H9 (cell line): Measurements from ENCODE around the gene TTC39A. TPM values are rescaled to one million over a fixed set of nuclear protein-coding genes. Genes with fewer than 3 reads are reported as not detected.

Experiments
- DNase-seq: peaks from one replicate; pipeline ENCODE4 v3.0.0-alpha.2; 2017
- H2AFZ ChIP-seq: one replicate; pipeline ENCODE4 v1.6.1; 2013; ENCODE audit warnings: mild to moderate bottlenecking, low read length, control low read depth, moderate library complexity
- H2AK5ac ChIP-seq: 2 replicates; pipeline ENCODE4 v1.6.1; 2013; ENCODE audit warnings: low read length, control low read depth, mixed read lengths; ENCODE audit not compliant: insufficient read length
- H2BK120ac ChIP-seq: one replicate; pipeline ENCODE4 v1.6.1; 2013; ENCODE audit warnings: low read depth, mild to moderate bottlenecking, low read length, control low read depth, inconsistent platforms; ENCODE audit not compliant: poor library complexity, severe bottlenecking
- H2BK12ac ChIP-seq: 2 replicates; pipeline ENCODE4 v1.6.1; 2013; ENCODE audit warnings: low read length, control low read depth, mixed read lengths, low read depth; ENCODE audit not compliant: insufficient read length
- H2BK15ac ChIP-seq: 2 replicates; pipeline ENCODE4 v1.6.1; 2013; ENCODE audit warnings: low read depth, low read length, control low read depth
- H2BK20ac ChIP-seq: one replicate; pipeline ENCODE4 v1.6.1; 2013; ENCODE audit warnings: low read depth, mild to moderate bottlenecking, low read length, control low read depth, inconsistent platforms; ENCODE audit not compliant: poor library complexity, severe bottlenecking
- H2BK5ac ChIP-seq: 2 replicates; pipeline ENCODE4 v1.6.1; 2013; ENCODE audit warnings: low read length, control low read depth, mixed read lengths; ENCODE audit not compliant: insufficient read length
- H3K14ac ChIP-seq: 2 replicates; pipeline ENCODE4 v1.6.1; 2013; ENCODE audit warnings: low read length, control low read depth; ENCODE audit not compliant: insufficient read depth
- H3K18ac ChIP-seq: 2 replicates; pipeline ENCODE4 v1.6.1; 2013; ENCODE audit warnings: low read depth, mild to moderate bottlenecking, mixed read lengths, low read length, control low read depth; ENCODE audit not compliant: insufficient read length
- H3K23ac ChIP-seq: 2 replicates; pipeline ENCODE4 v1.6.1; 2013; ENCODE audit warnings: low read length, control low read depth, mixed read lengths, low read depth; ENCODE audit not compliant: insufficient read length
- H3K23me2 ChIP-seq: 2 replicates; pipeline ENCODE4 v1.6.1; 2013; ENCODE audit warnings: low read depth, mild to moderate bottlenecking, mixed read lengths, low read length, control low read depth; ENCODE audit not compliant: insufficient read length, poor library complexity, severe bottlenecking
- H3K27ac ChIP-seq: 2 replicates; pipeline ENCODE4 v1.5.1; 2013; ENCODE audit warnings: low read length, control low read depth, mixed read lengths, low read depth; ENCODE audit not compliant: insufficient read length
- H3K27me3 ChIP-seq: 2 replicates; pipeline ENCODE4 v1.6.1; 2013; ENCODE audit warnings: low read length, control low read depth, inconsistent platforms; ENCODE audit not compliant: insufficient read depth
- H3K4ac ChIP-seq: 2 replicates; pipeline ENCODE4 v1.6.1; 2013; ENCODE audit warnings: low read depth, mild to moderate bottlenecking, control low read depth, inconsistent platforms, low read length, moderate library complexity
- H3K4me1 ChIP-seq: 2 replicates; pipeline ENCODE4 v1.6.1; 2013; ENCODE audit warnings: low read length, control low read depth, inconsistent platforms; ENCODE audit not compliant: insufficient read depth
- H3K4me2 ChIP-seq: 2 replicates; pipeline ENCODE4 v1.6.1; 2013; ENCODE audit warnings: low read length, control low read depth, mixed read lengths; ENCODE audit not compliant: insufficient read length, insufficient read depth
- H3K56ac ChIP-seq: 2 replicates; pipeline ENCODE4 v1.6.1; 2013; ENCODE audit warnings: low read depth, mild to moderate bottlenecking, mixed read lengths, low read length, control low read depth; ENCODE audit not compliant: insufficient read length
- H3K79me1 ChIP-seq: 2 replicates; pipeline ENCODE4 v1.6.1; 2013; ENCODE audit warnings: low read depth, mild to moderate bottlenecking, moderate library complexity, low read length, control low read depth, inconsistent platforms; ENCODE audit not compliant: insufficient read depth, poor library complexity, severe bottlenecking
- H3K79me2 ChIP-seq: 2 replicates; pipeline ENCODE4 v1.6.1; 2013; ENCODE audit warnings: low read length, control low read depth, inconsistent platforms; ENCODE audit not compliant: insufficient read depth
- H3K9ac ChIP-seq: 2 replicates; pipeline ENCODE4 v1.6.1; 2013; ENCODE audit warnings: low read length, control low read depth, mixed read lengths; ENCODE audit not compliant: insufficient read length; ENCODE audit errors: extremely low read depth
- H3K9me3 ChIP-seq: one replicate; pipeline ENCODE4 v1.6.1; 2013; ENCODE audit warnings: low read depth, low read length, inconsistent platforms; ENCODE audit not compliant: control insufficient read depth
- H3T11ph ChIP-seq: one replicate; pipeline ENCODE4 v1.6.1; 2013; ENCODE audit warnings: mild to moderate bottlenecking, low read length, control low read depth, inconsistent platforms
- H4K20me1 ChIP-seq: one replicate; pipeline ENCODE4 v1.6.1; 2013; ENCODE audit not compliant: control insufficient read depth, insufficient read length, insufficient read depth
- H4K5ac ChIP-seq: 2 replicates; pipeline ENCODE4 v1.6.1; 2013; ENCODE audit warnings: low read depth, mild to moderate bottlenecking, mixed read lengths, low read length, control low read depth; ENCODE audit not compliant: insufficient read length
- H4K8ac ChIP-seq: replicated peaks from 2 replicates; pipeline ENCODE4 v1.6.1; 2013; ENCODE audit warnings: low read length, control low read depth, mixed read lengths, low read depth; ENCODE audit not compliant: insufficient read length
- H4K91ac ChIP-seq: 2 replicates; pipeline ENCODE4 v1.6.1; 2013; ENCODE audit warnings: low read depth, mild to moderate bottlenecking, moderate library complexity, mixed read lengths, low read length, control low read depth; ENCODE audit not compliant: insufficient read length
- H3K27ac Mint-ChIP-seq, 3 experiments: 2 replicates in 2 of 3; 3 replicates in 1 of 3; pipeline ENCODE4 v1.8.0; 2020 to 2021; ENCODE audit warnings: mixed read lengths in 3 of 3, mild to moderate bottlenecking in 1 of 3, moderate library complexity in 1 of 3
- H3K27me3 Mint-ChIP-seq: 2 replicates; pipeline ENCODE4 v1.8.0; 2021; ENCODE audit warnings: low read depth, mild to moderate bottlenecking, moderate library complexity, mixed read lengths
- H3K36me3 Mint-ChIP-seq, 3 experiments: 2 replicates in 2 of 3; 3 replicates in 1 of 3; pipeline ENCODE4 v1.8.0; 2020 to 2021; ENCODE audit warnings: low read depth in 3 of 3, mixed read lengths in 3 of 3; ENCODE audit not compliant: insufficient read depth in 1 of 3
- H3K4me1 Mint-ChIP-seq, 2 experiments: 2 replicates each; pipeline ENCODE4 v1.8.0; 2020; ENCODE audit warnings: mixed read lengths in 2 of 2
- H3K4me3 Mint-ChIP-seq, 2 experiments: 2 replicates in 1 of 2; 3 replicates in 1 of 2; pipeline ENCODE4 v1.8.0; 2020 to 2021; ENCODE audit warnings: mild to moderate bottlenecking in 2 of 2, mixed read lengths in 2 of 2, moderate library complexity in 1 of 2
- H3K9me3 Mint-ChIP-seq, 2 experiments: 2 replicates in 1 of 2; 3 replicates in 1 of 2; pipeline ENCODE4 v1.8.0; 2020; ENCODE audit warnings: mild to moderate bottlenecking in 2 of 2, mixed read lengths in 2 of 2, moderate library complexity in 1 of 2
- CTCF ChIP-seq: fragments of 200-600 bp; sonication (generic); conservative IDR thresholded peaks from 3 replicates; pipeline ENCODE4 v1.8.0; 2021; ENCODE audit warnings: antibody characterized with exemption, mild to moderate bottlenecking
- WGBS: extraction: QIAGEN DNeasy Blood & Tissue Kit; methylation state at CpG from one replicate; pipeline ENCODE4 v1.1.7; 2013; ENCODE audit warnings: missing lambda C conversion rate, low lambda C conversion rate, mixed read lengths; ENCODE audit not compliant: insufficient read length; ENCODE audit errors: extremely low coverage; 5-methylcytosine and 5-hydroxymethylcytosine counted together
- total RNA-seq: library from RNA; stranded (reverse); gene quantifications from 2 replicates; pipeline ENCODE4 v1.2.1, GENCODE V29; 2021

TTC39A gene
- total RNA-seq, 1 experiment from 2014 or later = 7.7 TPM

DNA sequence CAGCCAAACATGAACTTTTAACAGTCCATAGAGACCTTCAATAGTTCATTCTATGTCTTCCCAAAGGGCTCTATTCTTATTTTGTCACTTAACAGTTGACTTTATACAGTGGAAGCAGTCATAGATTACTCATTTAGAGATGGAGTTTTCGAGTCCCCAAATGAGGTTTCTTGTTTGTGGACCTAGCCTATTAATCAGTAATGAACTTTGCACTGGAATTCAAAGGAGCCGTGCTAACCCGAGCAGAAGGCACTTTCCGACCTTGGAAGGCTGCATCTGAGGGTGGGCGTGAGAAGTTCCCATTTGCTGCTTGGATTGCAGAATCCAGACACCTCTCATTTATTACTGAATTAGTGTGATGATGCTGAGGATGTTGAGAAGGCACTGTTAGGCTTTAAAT is 46.4 kb downstream of the TTC39A start:
- H2BK5ac ChIP-seq = no peak overlapping the region

More for the DNA sequence above, 46.4 kb downstream of the TTC39A start:
- no peak overlapping the region for H3K9ac ChIP-seq
- no peak overlapping the region for H4K5ac ChIP-seq
- H3K27me3 ChIP-seq = no peaks in the 10 kb centered on the region
- H3K79me2 ChIP-seq = no peaks in the 10 kb centered on the region
- no peak overlapping the region for H2BK15ac ChIP-seq
- H3K9me3 ChIP-seq = no peaks in the 10 kb centered on the region
- no peaks in the 10 kb centered on the region; a peak in 1 of 7 replicates for H3K36me3 Mint-ChIP-seq
- no peak overlapping the region for H3T11ph ChIP-seq
- WGBS = no CpG with 5 or more reads among the region's 5 CpGs
- no peak overlapping the region for H3K18ac ChIP-seq
- H2AK5ac ChIP-seq = no peak overlapping the region
- H3K23me2 ChIP-seq = no peaks in the 10 kb centered on the region
- no peak overlapping the region for H4K8ac ChIP-seq
- no peak overlapping the region for H3K4me2 ChIP-seq
- no peak overlapping the region for H3K4me3 Mint-ChIP-seq
- H2BK20ac ChIP-seq = no peak overlapping the region
- peaks cover 13 to 19% of the 10 kb centered on the region in 2 experiments for H3K4me1 Mint-ChIP-seq
- no peak overlapping the region for H3K27ac ChIP-seq
- no peak overlapping the region for H3K14ac ChIP-seq
- no peak for DNase-seq
- no peak overlapping the region for H2BK120ac ChIP-seq
- no peak overlapping the region for H4K91ac ChIP-seq
- H3K4me1 ChIP-seq = no peaks in the 10 kb centered on the region
- no peak overlapping the region for H3K56ac ChIP-seq
- no peaks in the 10 kb centered on the region for H4K20me1 ChIP-seq
- H2AFZ ChIP-seq = no peak overlapping the region
- no peak overlapping the region for H3K23ac ChIP-seq
- H2BK12ac ChIP-seq = no peak overlapping the region
- H3K27me3 Mint-ChIP-seq = no peaks in the 10 kb centered on the region
- H3K79me1 ChIP-seq = no peaks in the 10 kb centered on the region
- H3K4ac ChIP-seq = no peak overlapping the region
- no peak for TF ChIP-seq CTCF
- H3K27ac Mint-ChIP-seq = no peak overlapping the region; a peak in 1 of 7 replicates
- no peaks in the 10 kb centered on the region for H3K9me3 Mint-ChIP-seq
